Kidney epithelial cell (primary cell): ENCODE data around the gene STARD3. TPM values are rescaled to one million over a fixed set of nuclear protein-coding genes. Genes with fewer than 3 reads are reported as not detected.

Experiments
- DNase-seq: peaks from one replicate; pipeline ENCODE4 v3.0.0-alpha.2; 2010; ENCODE audit warnings: low read depth
- H3K27me3 ChIP-seq: 2 replicates; pipeline ENCODE4 v1.6.0; 2011; ENCODE audit warnings: low read length; ENCODE audit not compliant: control insufficient read depth, insufficient read depth
- H3K36me3 ChIP-seq: 2 replicates; pipeline ENCODE4 v1.5.1; 2011; ENCODE audit warnings: low read length; ENCODE audit not compliant: control insufficient read depth, insufficient read depth
- H3K4me3 ChIP-seq: 2 replicates; pipeline ENCODE4 v1.5.1; 2011; ENCODE audit warnings: low read depth, mild to moderate bottlenecking, control low read depth, low read length
- total RNA-seq: library from RNA; depleted of rRNA; stranded (reverse); fragments of >200 nt; gene quantifications from 2 replicates; pipeline ENCODE4 v1.2.3, GENCODE V29; 2015
- TF ChIP-seq, protein P1 (sequence below): IDR thresholded peaks from 2 replicates; pipeline ENCODE4 v1.5.1; 2011; ENCODE audit warnings: mild to moderate bottlenecking, moderate library complexity, low read length, control low read depth, inconsistent platforms; ENCODE audit not compliant: insufficient read depth, poor library complexity, severe bottlenecking

Gene STARD3
- total RNA-seq, 1 donor from 2014 or later: 52.6 TPM

- no peak for DNase-seq
- TF ChIP-seq, protein P1, sequence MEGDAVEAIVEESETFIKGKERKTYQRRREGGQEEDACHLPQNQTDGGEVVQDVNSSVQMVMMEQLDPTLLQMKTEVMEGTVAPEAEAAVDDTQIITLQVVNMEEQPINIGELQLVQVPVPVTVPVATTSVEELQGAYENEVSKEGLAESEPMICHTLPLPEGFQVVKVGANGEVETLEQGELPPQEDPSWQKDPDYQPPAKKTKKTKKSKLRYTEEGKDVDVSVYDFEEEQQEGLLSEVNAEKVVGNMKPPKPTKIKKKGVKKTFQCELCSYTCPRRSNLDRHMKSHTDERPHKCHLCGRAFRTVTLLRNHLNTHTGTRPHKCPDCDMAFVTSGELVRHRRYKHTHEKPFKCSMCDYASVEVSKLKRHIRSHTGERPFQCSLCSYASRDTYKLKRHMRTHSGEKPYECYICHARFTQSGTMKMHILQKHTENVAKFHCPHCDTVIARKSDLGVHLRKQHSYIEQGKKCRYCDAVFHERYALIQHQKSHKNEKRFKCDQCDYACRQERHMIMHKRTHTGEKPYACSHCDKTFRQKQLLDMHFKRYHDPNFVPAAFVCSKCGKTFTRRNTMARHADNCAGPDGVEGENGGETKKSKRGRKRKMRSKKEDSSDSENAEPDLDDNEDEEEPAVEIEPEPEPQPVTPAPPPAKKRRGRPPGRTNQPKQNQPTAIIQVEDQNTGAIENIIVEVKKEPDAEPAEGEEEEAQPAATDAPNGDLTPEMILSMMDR: no peak
- Histone ChIP-seq H3K4me3 (no peak within 1 kb of the TSS), H3K27me3 (peaks cover 36% of the 10 kb centered on the region), H3K36me3 (no peaks in the 10 kb centered on the region)
Measured at GRCh38 chr17:39664581-39665561, 27.9 kb downstream of the STARD3 start, which contains the start of gene TCAP. Gene TCAP (plus strand): TSS chr17:39665349. CDS start chr17:39665360, 11 bp downstream.

DNA sequence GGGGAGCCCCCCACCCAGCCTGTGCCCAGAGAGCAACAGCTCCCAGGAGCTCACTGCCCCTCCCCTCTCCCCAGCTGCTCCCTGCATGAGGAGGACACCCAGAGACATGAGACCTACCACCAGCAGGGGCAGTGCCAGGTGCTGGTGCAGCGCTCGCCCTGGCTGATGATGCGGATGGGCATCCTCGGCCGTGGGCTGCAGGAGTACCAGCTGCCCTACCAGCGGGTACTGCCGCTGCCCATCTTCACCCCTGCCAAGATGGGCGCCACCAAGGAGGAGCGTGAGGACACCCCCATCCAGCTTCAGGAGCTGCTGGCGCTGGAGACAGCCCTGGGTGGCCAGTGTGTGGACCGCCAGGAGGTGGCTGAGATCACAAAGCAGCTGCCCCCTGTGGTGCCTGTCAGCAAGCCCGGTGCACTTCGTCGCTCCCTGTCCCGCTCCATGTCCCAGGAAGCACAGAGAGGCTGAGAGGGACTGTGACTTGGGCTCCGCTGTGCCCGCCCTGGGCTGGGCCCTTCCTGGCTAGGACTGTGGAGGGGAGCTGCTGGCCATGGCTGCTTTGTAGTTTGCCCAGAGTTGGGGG, 28.8 kb downstream of the STARD3 start:
- Histone ChIP-seq H3K36me3 (no peaks in the 10 kb centered on the region), H3K27me3 (peaks cover 42% of the 10 kb centered on the region), H3K4me3 (no peak overlapping the region)
- DNase-seq: no peak
- TF ChIP-seq, protein P1: peak; percentile 23

- TF ChIP-seq, protein P1: no peak
- Histone ChIP-seq H3K27me3 (peaks cover 45% of the 10 kb centered on the region), H3K4me3 (no peak overlapping the region), H3K36me3 (no peaks in the 10 kb centered on the region)
- DNase-seq: no peak
Measured at GRCh38 chr17:39666231-39666600, 29.3 kb downstream of the STARD3 start.

DNA sequence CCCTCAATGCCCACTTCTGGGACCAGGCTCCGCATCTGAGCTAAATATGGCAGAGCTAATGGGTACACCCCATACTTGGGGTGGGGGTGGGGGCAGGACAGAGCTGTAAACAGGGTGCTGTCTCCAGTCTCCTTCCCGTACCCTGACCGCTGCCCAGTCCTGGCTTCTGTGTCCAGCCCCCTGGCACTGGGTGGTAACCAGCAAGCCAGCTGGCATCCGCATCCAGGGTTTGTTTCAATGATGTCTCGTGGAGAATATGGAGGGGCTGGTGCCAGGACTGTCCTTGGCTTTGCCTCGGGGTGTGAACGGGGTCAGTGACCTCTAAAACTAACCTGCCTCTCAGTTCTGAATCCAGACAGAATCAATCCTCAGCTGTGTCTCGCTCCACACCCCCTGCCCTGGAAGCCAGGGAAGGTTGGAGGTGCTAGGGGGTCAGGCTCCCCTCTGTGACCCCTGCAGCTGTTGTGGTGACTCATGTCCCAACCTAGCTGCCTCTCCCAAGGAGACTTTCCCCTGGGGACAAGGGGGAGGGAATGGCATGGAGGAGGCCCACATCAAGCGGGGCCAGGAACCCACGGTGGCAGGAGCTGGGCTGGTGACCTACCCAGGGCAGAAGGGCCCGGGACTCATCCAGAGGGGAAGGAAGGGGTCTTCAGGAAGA, 29.8 kb downstream of the STARD3 start:
- no peak for DNase-seq
- Histone ChIP-seq H3K27me3 (peaks cover 49% of the 10 kb centered on the region), H3K36me3 (no peaks in the 10 kb centered on the region), H3K4me3 (no peak overlapping the region)
- TF ChIP-seq, protein P1: no peak

- Histone ChIP-seq H3K27me3 (peaks cover 52% of the 10 kb centered on the region), H3K4me3 (no peak overlapping the region), H3K36me3 (no peaks in the 10 kb centered on the region)
- TF ChIP-seq, protein P1: no peak
- no peak for DNase-seq
Measured at GRCh38 chr17:39667262-39667944, 30.5 kb downstream of the STARD3 start.
